ENCODE data around the gene OXER1. TPM values are rescaled to one million over a fixed set of nuclear protein-coding genes. Genes with fewer than 3 reads are reported as not detected.

OXER1 gene
- total and polyA plus RNA-seq, 7 donors: 0.33 to 3.0 (median 1.3) TPM; not detected in 1

DNA sequence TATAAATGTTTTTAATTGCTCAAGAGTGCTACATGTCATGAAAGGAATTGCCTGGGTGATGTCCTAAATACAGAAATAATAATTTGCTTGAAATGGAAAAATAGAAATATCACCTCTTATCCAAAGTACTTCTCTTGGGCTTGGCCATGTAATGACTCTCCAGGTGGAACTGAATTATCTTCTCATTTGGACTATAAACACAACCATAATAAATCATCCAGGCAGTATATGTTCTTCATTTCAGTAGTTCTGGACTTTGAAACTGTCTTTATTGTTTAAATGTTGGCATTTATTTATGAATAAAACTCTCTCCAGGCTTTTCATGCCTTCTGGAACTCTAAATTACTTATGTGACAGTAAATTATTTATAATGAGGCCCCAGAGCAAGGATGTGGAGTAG is 40.5 kb downstream of the OXER1 start:
- no peak for DNase-seq
- TF ChIP-seq POLR2A (IDR thresholded peaks at IDR 0.05) (no peak), EP300 (IDR thresholded peaks at IDR 0.05) (no peak), POLR2AphosphoS5 (IDR thresholded peaks at IDR 0.05) (peak in 2 of 4 donors; percentile 20 to 47)
- TF ChIP-seq, protein P1, sequence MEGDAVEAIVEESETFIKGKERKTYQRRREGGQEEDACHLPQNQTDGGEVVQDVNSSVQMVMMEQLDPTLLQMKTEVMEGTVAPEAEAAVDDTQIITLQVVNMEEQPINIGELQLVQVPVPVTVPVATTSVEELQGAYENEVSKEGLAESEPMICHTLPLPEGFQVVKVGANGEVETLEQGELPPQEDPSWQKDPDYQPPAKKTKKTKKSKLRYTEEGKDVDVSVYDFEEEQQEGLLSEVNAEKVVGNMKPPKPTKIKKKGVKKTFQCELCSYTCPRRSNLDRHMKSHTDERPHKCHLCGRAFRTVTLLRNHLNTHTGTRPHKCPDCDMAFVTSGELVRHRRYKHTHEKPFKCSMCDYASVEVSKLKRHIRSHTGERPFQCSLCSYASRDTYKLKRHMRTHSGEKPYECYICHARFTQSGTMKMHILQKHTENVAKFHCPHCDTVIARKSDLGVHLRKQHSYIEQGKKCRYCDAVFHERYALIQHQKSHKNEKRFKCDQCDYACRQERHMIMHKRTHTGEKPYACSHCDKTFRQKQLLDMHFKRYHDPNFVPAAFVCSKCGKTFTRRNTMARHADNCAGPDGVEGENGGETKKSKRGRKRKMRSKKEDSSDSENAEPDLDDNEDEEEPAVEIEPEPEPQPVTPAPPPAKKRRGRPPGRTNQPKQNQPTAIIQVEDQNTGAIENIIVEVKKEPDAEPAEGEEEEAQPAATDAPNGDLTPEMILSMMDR (IDR thresholded peaks at IDR 0.05): no peak
- no peak overlapping the region for H3K4me3 ChIP-seq
- H3K9me3 ChIP-seq: no peaks in the 10 kb centered on the region
- peaks cover 0 to 10% (median 0%) of the 10 kb centered on the region in 4 donors for H3K36me3 ChIP-seq
- H3K27me3 ChIP-seq: no peaks in the 10 kb centered on the region
- intact Hi-C loops (cut with DNase I): no loop called here
- no peak overlapping the region for H3K27ac ChIP-seq
- peaks cover 0 to 18% (median 17%) of the 10 kb centered on the region in 4 donors for H3K4me1 ChIP-seq

DNA sequence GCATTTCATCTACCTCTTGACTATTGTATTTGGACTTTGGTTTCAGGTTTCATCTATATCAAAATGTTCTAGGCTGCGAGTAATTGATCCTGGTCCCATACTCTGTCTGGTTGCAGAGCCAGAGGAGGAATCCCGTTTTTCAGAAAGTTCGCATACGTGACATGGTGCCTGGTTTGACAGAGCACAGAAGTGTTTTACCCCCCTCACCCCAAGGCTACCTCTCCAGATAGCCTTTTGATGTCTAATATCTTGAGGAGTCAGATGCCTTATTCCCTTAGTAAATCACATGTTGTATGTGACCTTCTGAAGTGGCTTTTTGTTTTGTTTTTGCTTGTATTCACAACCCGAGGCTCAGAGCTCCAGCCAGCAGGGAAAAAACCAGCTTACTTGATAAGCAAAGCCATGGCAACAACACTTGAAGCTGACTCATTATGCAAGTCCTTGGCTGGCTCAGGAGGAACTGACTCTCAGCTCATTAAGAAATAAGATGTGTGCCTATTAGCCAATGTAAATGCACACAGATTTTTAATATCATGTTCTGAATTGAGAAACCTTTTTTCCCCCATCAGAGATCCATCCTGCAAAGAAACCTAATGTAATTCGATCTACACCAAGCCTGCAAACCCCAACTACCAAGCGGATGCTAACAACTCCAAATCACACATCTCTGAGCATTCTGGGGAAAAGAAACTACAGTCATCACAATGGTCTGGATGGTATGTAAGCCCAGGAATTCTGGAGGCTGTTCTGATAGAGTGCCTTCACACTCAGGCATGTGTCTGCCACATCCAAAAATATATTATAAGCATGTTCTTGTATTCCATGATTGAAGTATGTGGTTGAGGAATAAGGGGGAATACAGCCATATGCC is 41.4 kb downstream of the OXER1 start:
- H3K9me3 ChIP-seq: no peaks in the 10 kb centered on the region
- intact Hi-C loops (cut with DNase I): no loop called here
- TF ChIP-seq EP300 (IDR thresholded peaks at IDR 0.05) (no peak), POLR2AphosphoS5 (IDR thresholded peaks at IDR 0.05) (peak in 1 of 4 donors; percentile 36)
- H3K27ac ChIP-seq: no peak overlapping the region
- DNase-seq: peak; percentile 71
- H3K36me3 ChIP-seq: peaks cover 0 to 10% (median 0%) of the 10 kb centered on the region in 4 donors
- 67 to 71% methylated on average over 7 of the region's 7 CpGs for WGBS, 2 donors
- H3K4me3 ChIP-seq: no peak overlapping the region
- H3K27me3 ChIP-seq: no peaks in the 10 kb centered on the region
- H3K4me1 ChIP-seq: peaks cover 0 to 18% (median 17%) of the 10 kb centered on the region in 4 donors

DNA sequence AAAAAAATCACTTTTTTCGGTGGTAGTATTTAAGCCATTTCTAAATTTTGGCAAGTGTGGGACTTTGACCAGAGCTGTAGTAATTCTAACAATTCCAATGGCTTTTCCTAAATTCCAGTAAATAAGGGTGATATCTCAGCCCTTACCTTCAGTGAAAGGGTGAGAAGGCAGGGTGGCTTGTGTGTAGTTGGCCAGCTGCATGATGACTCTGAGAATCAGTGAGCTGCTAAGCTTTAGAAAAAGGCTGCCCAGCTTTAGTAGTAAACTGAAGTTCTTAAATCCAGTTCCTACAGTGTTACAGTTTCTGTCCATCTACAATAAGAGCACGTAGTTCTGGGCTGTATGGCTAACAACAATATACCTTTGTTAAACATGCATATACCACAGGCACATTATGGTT is 42.0 kb downstream of the OXER1 start:
- TF ChIP-seq EP300 (IDR thresholded peaks at IDR 0.05) (no peak), POLR2AphosphoS5 (IDR thresholded peaks at IDR 0.05) (no peak), POLR2A (IDR thresholded peaks at IDR 0.05) (no peak)
- TF ChIP-seq, protein P1 (IDR thresholded peaks at IDR 0.05): no peak
- no peaks in the 10 kb centered on the region for H3K27me3 ChIP-seq
- no peak for DNase-seq
- peaks cover 0 to 10% (median 0%) of the 10 kb centered on the region in 4 donors for H3K36me3 ChIP-seq
- intact Hi-C loops (cut with DNase I): no loop called here
- H3K27ac ChIP-seq: no peak overlapping the region
- peaks cover 0 to 18% (median 17%) of the 10 kb centered on the region in 4 donors for H3K4me1 ChIP-seq
- H3K4me3 ChIP-seq: no peak overlapping the region
- no peaks in the 10 kb centered on the region for H3K9me3 ChIP-seq
- WGBS, 2 donors: 72 to 80% methylated on average over 2 of the region's 2 CpGs

DNA sequence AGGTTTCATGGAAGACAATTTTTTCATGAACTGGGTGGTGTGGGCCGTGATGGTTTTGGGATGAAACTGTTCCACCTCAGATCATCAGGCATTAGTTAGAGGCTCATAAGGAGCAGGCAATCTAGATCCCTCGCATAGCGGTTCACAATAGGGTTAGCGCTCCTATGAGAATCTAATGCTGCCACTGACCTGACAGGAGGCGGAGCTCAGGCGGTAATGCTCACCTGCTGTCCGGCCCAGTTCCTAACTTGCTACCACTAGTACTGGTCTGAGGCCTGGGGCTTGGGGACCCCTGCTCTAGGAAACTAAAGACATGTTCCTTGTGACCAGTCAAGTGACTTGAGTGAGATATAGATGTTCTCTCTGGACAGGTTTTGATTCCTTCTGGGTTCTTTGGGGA is 49.2 kb downstream of the OXER1 start:
- TF ChIP-seq, protein P1 (IDR thresholded peaks at IDR 0.05): no peak
- TF ChIP-seq POLR2AphosphoS5 (IDR thresholded peaks at IDR 0.05) (no peak), POLR2A (IDR thresholded peaks at IDR 0.05) (no peak), EP300 (IDR thresholded peaks at IDR 0.05) (no peak)
- Histone ChIP-seq H3K4me1 (no peaks in the 10 kb centered on the region), H3K27me3 (no peaks in the 10 kb centered on the region), H3K27ac (no peak overlapping the region), H3K9me3 (no peaks in the 10 kb centered on the region), H3K36me3 (peaks cover 0 to 6% (median 0%) of the 10 kb centered on the region in 4 donors), H3K4me3 (no peak overlapping the region)
- intact Hi-C loops (cut with DNase I): no loop called here
- DNase-seq: no peak
- WGBS, 2 donors: 96 to 98% methylated on average over 7 of the region's 7 CpGs

GRCh38 chr2:42713920-42714319 is 50.0 kb downstream of the OXER1 start:
- WGBS, 2 donors: 77 to 86% methylated on average over 4 of the region's 4 CpGs
- no peak overlapping the region for H3K4me3 ChIP-seq
- DNase-seq: no peak
- H3K27me3 ChIP-seq: no peaks in the 10 kb centered on the region
- H3K4me1 ChIP-seq: no peaks in the 10 kb centered on the region
- intact Hi-C loops (cut with DNase I): no loop called here
- TF ChIP-seq POLR2A (IDR thresholded peaks at IDR 0.05): no peak
- no peak for TF ChIP-seq EP300 (IDR thresholded peaks at IDR 0.05)
- TF ChIP-seq POLR2AphosphoS5 (IDR thresholded peaks at IDR 0.05): no peak
- TF ChIP-seq, protein P1 (IDR thresholded peaks at IDR 0.05): no peak
- no peaks in the 10 kb centered on the region for H3K9me3 ChIP-seq
- H3K36me3 ChIP-seq: peaks cover 0 to 14% (median 0%) of the 10 kb centered on the region in 4 donors
- H3K27ac ChIP-seq: no peak overlapping the region
